ENCODE measurements around the gene ATP1A4.

ATP1A4 gene

GRCh38 chr1:160209321-160210046, 58.1 kb downstream of the ATP1A4 start:
- TF ChIP-seq CTCF (IDR thresholded peaks at IDR 0.05) = no peak

- TF ChIP-seq CTCF (IDR thresholded peaks at IDR 0.05) = no peak
These were observed 59.2 kb downstream of the ATP1A4 start for GRCh38 chr1:160210561-160210960.

- no peak for TF ChIP-seq CTCF (IDR thresholded peaks at IDR 0.05)
These were observed 59.8 kb downstream of the ATP1A4 start for GRCh38 chr1:160211046-160211790.

- TF ChIP-seq CTCF (IDR thresholded peaks at IDR 0.05) = no peak
These were observed 63.2 kb downstream of the ATP1A4 start for GRCh38 chr1:160214481-160215140.

GRCh38 chr1:160216301-160216700, 64.9 kb downstream of the ATP1A4 start:
- no peak for TF ChIP-seq CTCF (IDR thresholded peaks at IDR 0.05)

- no peak for TF ChIP-seq CTCF (IDR thresholded peaks at IDR 0.05)
These were observed 66.2 kb downstream of the ATP1A4 start for GRCh38 chr1:160217481-160218051.

- peak; percentile 58; the same call in 1 of the 2 replicates for TF ChIP-seq CTCF (IDR thresholded peaks at IDR 0.05)
These were observed 67.9 kb downstream of the ATP1A4 start for GRCh38 chr1:160219062-160219929.
